Measurements from ENCODE around the gene ZNF385D.
"Not testable (repeated sequence)": the region's sequence is repeated elsewhere in the genome, so short reads cannot be mapped to it uniquely, and the experiment has no call there.

ZNF385D gene

DNA sequence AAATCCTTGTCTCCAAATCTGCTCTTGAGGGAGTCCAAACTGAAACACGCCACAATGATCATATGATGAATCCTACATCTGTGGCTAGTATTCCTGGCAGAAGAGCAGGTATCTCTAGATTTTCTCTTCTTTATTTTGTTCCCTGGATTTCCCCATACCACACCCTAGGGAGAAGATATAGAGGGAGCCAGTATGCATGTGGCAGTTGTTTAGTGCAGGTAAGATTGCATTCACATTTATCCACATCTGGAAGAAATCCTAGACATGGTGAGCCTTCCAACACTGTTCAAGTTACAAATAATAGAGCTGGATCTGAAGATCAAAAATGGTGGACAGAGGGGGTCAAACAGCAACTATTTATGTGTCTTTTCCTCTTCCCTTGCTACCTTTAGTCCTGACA is 316.7 kb downstream of the ZNF385D start:
- no peak for DNase-seq

DNA sequence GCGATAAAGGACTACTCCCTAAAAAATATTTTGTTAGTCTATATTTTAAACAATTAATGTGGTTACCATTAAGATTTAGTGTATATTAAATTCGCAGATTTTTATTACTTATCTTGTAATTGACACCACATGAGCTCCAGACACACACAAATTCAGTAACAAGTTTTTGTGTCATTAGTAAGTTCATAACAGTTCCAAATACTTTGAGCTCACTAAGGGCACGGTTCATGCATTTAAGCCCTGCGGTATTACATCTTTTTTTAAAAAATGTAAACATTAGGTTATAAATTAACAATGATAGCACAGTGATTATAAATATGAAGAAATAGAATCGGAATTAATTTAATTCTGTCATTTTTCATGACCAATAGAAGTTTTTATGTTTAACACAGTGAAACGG is 317.3 kb downstream of the ZNF385D start:
- DNase-seq = no peak

DNA sequence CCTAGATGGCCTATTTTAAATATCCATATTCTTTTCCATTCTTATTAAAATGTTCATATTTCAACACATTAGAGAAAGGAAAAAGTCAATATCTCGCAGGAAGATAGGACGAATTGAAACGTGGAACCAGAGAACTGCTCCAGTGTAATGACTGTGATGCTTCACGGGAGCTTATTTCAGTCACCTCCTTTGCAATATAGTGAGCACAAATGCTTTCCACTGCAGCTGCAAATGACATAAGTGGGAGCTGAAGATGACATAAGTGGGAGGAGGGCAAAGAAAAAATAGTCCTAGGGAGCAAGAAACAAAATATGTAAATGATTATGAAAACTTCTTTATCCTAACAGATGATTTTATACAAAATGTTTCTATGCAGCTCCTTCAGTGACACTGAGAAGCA is 324.1 kb downstream of the ZNF385D start:
- no peak for DNase-seq

DNA sequence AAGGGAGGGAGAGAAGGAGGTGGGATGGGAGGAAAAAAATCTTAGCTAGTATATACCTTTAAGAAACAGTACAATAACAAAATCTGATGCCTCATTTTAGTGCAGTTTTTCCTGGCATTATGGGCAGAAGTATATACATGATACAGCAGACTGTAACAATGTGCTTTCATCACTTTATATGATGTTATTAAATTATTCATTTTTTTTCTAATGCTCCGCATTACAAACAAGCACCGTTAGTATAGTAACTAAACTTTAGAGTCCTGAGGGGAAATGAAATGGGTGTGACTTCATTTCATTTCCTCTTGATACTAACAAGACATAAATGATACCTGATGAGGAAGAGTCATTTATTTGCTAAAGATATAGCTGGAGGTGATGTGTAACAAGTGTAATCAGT is 325.3 kb downstream of the ZNF385D start:
- DNase-seq = no peak

DNA sequence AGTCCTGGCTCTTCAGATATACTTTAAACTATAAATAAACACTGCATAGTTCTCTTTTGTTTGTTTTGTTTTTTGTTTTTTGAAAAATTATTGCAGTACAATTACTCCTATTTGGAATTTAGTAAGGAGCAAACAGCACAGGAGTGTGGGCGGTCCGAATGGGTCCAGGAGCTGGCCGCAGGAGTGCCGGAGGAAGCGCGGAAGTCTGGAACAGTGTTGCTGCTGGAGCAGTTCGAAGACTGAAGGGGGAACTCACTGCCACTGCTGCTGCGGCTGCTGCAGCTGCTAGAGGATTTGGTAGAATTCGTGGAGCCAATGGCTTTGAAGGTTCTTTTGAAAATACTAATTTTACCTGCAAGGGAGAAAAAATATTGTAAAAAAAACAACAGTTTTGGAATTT is 329.9 kb downstream of the ZNF385D start:
- no peak for DNase-seq

DNA sequence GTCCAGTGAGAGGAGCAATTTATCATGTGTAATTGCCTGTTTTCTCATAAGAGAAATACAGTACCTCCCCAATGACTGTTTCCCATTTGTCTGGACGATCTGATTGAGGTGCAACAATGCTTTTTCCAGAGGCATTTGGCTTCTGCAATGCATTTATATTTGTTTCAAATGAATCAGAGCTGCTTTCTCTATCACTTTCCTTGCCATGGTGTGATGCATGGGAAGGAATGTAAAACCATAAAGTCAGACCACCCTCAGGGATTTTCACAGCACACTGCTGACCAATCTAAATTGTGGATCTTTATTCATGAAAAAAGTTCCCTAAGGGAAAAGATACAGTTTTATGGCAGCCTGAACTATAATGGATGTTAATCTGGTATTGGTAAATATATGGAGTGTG is 333.0 kb downstream of the ZNF385D start:
- DNase-seq = no peak

DNA sequence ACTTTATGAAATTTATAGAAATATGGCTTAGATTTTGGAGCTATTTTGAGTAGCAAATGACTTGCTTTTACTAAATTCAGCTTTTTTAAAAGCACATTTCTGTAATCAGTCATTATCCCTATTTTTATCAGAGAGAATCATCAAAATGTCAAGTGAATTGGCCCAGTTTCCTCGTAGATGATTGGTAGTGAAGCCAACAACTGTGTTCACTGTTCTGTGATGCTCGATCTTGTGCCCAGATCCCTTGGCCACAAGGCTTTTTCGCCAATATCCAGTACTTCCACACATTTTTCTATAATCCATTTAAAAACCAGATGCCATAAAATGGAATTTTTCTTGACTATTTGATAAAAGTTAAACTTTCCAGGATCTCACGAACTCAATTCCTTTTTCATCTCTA is 336.5 kb downstream of the ZNF385D start:
- no peak for DNase-seq

DNA sequence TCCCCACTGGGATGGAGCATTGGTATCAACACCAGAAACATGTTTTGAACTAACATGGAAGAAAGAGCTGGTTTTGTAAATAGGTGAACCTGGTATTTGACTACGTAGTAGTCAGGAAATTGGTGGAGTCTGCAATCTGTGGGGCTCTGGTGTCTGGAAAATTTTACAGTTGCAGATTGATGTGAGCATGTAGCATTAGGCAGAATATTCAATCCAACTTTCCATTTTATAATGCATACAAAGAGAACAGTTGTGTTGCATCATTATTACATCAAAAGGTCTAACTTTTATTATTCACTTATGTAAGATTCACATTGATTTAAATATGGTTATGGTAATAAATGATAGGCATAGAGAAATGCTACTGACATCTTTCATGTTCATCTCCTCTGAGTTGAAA is 340.0 kb downstream of the ZNF385D start:
- no peak for DNase-seq

DNA sequence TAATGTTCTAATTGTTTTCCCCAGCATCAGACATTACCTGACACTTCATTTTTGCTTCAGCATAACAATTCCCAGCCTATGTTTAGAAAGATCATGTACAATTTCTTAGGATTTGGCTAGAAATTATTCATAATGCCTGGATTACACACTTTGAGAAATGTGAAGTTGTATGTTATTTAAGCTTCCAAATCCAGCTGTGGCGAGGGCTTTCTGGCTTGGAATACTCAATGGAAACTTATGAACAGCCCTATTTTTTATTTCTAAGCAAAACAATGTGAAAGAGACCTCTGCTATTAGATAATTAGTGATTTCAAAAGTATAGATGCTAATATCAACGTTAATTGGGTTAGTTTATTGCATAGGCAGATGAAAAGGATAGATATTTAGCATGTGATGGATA is 341.6 kb downstream of the ZNF385D start:
- no peak for DNase-seq

DNA sequence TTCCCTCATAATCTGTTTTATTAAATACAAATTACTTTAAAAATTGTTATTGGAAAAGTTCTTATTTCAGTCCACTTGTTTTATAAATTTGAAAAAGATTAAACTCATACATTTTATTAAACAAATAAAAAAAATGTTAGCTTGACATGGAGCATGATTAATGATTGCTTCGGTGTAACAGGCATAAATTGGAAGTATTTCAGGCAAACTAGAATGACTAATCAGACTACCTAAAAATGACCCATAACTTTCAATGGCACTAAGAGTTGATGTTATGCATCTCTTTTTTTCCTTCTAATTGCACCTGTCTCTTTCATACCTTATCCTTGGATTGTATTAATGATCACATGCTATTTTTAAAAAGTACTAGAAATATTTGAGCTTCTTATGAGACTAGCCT is 343.3 kb downstream of the ZNF385D start:
- no peak for DNase-seq

DNA sequence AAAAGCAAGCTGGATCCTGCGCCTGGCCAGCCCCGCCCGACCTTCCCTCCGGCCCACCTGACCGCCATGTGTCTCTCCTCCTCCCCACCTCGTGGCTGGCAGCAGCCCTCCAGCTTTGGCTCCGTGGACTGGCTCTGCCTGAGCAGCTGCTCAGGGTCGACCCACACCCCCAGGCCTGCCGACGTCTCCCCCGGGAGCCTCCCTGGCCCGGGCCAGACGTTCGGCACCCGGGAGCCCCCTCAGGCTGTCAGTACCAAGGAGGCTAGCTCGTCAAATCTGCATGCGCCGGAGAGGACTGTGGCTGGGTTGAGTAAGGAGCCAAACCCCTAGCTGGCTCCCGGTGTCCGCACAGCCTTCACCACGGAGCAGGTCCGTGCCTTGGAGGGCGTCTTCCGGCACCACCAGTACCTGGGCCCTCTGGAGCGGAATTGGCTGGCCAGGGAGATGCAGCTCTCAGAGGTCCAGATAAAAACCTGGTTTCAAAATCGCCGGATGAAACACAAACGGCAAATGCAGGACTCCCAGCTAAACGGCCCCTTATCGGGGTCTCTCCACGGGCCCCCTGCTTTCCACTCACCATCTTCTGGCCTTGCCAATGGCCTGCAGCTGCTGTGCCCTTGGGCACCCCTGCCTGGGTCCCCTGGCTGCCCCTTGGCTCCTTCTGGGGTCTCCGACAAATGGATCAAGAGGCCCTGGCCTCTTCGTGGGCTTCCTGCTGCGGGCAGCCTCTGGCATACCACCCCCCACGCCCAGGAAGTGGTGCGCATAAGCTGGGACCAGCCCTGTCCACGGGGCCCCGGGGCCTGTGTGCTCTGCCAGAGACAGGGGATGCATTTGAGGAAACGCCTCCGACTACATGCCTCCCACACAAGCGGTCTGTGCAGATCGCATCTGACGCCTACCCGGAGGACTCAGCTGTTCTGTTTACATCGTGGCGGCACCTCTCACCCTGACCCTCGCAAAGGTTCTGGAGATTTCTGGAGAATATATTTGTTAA is 345.0 kb downstream of the ZNF385D start:
- no peak for DNase-seq

DNA sequence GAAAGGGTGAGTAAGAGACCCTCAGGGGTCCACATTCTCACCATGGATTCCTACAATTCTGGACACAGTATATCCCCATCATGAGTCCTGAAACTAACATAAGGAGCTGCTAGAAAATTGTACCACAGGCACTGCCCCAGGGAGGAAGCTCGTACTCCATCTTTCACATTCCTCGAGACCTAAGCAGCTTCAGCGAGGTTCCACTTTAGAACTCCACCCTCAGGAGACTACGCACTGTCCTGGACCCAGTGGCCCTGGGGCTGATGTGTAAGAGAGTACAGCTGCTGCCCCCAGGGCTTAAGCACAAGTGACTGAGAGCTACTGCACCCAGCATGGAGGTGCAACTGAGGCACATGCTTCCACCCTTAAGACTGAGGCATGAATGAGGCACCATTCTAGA is 352.5 kb downstream of the ZNF385D start:
- DNase-seq = no peak

DNA sequence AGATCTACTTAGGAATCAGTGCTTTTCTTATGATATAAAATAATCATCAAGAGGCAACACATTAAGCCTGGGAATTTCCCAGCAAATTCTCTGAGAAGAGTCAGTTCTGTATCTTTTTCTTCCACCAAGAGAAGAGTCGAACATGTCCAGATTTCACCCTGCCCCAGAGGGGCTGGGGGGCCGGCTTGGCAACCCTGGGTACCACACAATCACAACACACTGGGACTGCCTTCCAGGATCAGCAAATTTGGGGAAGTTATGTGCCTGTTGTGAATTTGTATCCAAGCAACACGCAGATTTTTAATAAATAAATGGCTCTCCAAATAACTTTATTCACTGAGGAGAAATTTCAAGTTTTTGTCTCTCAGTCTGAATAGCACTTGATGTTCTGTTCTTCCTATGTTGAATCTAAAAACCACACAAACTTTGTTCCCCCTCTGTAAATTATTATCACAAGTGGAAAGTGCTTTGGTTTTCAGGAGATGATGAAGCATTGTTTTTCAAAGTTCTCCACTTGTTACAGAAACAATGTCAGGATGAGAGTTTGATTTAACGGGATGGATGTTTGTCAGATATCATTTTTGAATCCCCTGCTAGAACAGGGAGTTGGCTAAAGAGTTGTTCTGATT is 357.2 kb downstream of the ZNF385D start:
- DNase-seq = no peak

DNA sequence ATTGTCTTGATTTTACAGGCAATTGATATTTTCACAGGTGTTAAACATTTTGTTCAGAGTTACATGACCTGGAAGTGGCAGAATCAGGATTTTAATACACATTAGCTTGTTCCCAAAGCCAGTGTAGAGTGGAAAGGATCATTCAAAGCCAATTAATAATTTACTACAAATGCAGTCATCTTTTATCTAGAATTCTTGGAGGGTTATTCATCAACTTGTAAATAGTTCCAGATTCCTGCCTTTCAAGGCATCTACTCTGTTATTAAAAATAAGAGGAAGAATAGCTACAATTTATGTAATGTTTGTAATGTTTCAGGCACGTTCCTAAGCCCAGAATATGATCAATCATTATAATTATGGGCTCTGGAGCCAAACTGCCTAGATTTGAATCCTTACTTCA is 358.5 kb downstream of the ZNF385D start:
- no peak for DNase-seq

DNA sequence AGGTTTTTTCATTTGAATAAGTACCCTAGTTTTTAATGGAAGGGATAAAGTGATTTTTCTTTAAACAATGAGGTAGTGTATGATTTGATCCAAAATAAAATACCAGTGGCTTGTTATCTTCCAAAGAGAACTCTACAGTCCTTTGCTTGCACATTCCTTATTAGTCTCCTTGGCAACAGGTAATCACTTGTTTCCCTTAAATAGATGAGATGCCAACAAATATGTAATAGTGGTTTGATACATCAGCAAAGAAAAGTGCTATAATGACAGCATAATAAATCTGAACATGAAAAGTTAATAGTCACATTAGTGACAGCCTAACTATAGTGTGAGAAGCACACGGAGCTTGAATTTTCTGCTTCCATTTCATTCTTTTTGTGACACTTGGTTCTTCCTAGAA is 360.2 kb downstream of the ZNF385D start:
- DNase-seq = no peak

DNA sequence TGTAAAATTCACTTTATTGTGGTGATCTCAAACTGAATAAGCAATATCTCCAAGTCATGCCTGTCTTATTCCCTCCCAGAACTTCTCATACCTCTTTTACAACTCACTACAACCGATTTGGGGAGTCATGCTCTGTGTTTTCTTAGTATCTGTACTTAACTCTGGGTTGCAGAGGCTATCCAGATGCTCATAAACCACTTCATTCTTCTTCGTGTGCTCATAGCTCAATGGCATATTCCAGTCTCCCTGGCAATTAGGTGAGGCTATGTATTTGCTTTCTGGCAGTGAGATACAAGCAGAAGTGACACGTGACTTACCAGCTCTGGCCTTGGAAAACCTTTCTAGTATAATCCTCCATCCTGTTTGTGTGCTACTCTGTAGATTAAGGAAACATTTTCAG is 360.9 kb downstream of the ZNF385D start:
- no peak for DNase-seq

DNA sequence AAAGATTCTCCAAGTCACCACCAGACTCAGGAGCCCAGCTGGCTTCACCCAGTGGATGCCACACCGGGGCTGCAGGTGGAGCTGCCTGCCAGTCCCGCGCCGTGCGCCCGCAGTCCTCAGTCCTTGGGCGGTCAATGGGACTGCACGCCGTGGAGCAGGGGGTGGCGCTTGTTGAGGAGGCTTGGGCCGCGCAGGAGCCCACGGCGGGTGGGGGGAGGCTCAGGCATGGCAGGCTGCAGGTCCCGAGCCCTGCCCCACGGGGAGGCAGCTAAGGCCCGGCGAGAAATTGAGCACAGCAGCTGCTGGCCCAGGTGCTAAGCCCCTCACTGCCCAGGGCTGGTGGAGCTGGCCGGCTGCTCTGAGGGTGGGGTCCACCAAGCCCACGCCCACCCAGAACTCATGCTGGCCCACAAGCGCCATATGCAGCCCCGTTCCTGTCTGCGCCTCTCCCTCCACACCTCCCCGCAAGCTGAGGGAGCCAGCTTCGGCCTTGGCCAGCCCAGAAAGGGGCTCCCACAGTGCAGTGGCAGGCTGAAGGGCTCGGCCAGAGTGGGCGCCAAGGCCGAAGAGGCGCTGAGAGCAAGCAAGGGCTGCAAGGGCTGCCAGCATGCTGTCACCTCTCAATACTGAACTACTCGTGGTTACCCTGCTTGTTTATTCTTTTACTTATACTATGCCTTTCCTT is 363.7 kb downstream of the ZNF385D start:
- not testable (repeated sequence) for DNase-seq

DNA sequence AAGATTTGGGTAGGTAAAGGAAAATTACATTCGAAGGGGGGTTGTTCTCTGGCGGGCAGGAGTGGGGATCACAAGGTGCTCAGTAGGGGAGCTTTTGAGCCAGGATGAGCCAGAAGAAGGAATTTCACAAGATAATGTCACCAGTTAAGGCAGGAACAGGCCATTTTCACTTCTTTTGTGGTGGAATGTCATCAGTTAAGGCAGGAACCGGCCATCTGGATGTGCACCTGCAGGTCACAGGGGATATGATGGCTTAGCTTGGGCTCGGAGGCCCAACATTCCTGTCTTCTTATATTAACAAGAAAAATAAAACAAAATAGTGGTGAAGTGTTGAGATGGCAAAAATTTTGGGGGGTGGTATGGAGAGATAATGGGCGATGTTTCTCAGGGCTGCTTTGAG is 373.0 kb downstream of the ZNF385D start:
- DNase-seq = not testable (repeated sequence)

DNA sequence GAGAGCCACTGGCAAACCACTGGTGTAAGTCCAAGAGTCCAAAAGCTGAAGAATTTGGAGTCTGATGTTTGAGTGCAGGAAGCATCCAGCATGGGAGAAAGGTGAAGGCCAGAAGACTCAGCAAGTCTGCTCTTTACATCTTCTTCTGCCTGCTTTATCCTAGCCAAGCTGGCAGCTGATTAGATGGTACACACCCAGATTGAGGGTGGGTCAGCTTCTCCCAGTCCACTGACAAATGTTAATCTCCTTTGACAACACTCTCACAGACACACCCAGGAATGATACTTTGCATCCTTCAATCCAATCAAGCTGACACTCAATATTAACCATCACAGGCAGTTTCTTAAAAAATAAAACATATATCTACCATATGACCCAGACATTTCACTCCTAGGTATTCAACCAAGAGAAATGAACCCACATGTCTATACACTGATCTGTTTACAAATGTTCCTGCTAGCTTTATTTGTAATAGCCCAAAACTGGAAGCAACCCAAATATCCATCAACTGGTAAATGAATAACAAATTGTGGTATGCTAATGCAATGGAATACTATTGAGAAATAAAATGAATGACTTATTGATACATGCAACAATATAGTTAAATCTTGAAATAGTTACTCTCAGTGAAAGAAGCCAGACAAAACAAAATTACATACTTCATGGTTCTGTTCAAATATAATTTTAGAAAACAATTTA is 373.8 kb downstream of the ZNF385D start:
- DNase-seq = no peak

DNA sequence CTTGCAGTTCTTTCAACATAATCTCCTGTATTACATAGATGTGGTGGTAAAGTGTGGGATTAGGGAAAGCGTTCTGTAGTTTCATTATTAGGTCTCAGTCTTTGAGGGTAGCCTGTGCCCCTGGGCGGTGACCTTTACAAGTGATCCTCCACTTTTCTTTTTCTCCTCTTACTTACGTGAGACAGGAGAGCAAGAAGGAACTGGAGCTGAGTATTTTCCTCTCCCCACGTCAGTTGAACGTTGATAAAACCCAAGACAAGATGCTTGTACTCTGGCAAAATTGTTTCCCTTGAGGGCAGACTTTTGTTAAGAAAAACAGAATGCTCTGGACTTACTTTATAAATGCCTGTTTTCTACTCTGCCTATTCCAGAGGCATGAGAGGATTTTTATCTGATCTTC is 378.7 kb downstream of the ZNF385D start:
- no peak for DNase-seq

All from NCI-H1092 (cell line).